Measurements from ENCODE around the gene GDF3. TPM values are rescaled to one million over a fixed set of nuclear protein-coding genes. Genes with fewer than 3 reads are reported as not detected.
"Not testable (repeated sequence)": the region's sequence is repeated elsewhere in the genome, so short reads cannot be mapped to it uniquely, and the experiment has no call there.

The GDF3 gene
- total and polyA plus RNA-seq, 9 donors: 0.23 to 1.0 (median 0.30) TPM; not detected in 3

- WGBS, 3 donors: 25 to 32% (median 27%) methylated on average over 8 of the region's 8 CpGs
- Histone ChIP-seq H3K4me3 (no peak overlapping the region), H3K36me3 (no peaks in the 10 kb centered on the region), H3K9me3 (no peaks in the 10 kb centered on the region), H3K4me1 (ENCODE audit: insufficient read depth) (no peaks in the 10 kb centered on the region), H3K27me3 (no peaks in the 10 kb centered on the region), H3K27ac (no peak overlapping the region)
- DNase-seq: no peak
- intact Hi-C loops (cut with DNase I): no loop called here
- TF ChIP-seq POLR2A (IDR thresholded peaks at IDR 0.05) (no peak), CTCF (IDR thresholded peaks at IDR 0.05) (peak in 2 of 3 donors; percentile 20 to 48)
These were observed 50.0 kb downstream of the GDF3 start for GRCh38 chr12:7645395-7646177.

GRCh38 chr12:7642876-7643309, 52.7 kb downstream of the GDF3 start:
- no peak overlapping the region for H3K27ac ChIP-seq
- 47 to 59% (median 52%) methylated on average over 8 of the region's 8 CpGs for WGBS, 3 donors
- H3K9me3 ChIP-seq: no peaks in the 10 kb centered on the region
- H3K27me3 ChIP-seq: no peaks in the 10 kb centered on the region
- intact Hi-C loops (cut with DNase I): no loop called here
- DNase-seq: no peak
- no peaks in the 10 kb centered on the region for H3K36me3 ChIP-seq
- H3K4me3 ChIP-seq: no peak overlapping the region
- TF ChIP-seq CTCF (IDR thresholded peaks at IDR 0.05): no peak
- H3K4me1 ChIP-seq (ENCODE audit: insufficient read depth): no peaks in the 10 kb centered on the region

GRCh38 chr12:7642287-7642686, 53.3 kb downstream of the GDF3 start:
- no peaks in the 10 kb centered on the region for H3K27me3 ChIP-seq
- H3K9me3 ChIP-seq: no peaks in the 10 kb centered on the region
- intact Hi-C loops (cut with DNase I): no loop called here
- H3K36me3 ChIP-seq: no peaks in the 10 kb centered on the region
- no peaks in the 10 kb centered on the region for H3K4me1 ChIP-seq (ENCODE audit: insufficient read depth)
- WGBS, 3 donors: 31 to 71% (median 66%) methylated on average over 1 of the region's 1 CpG
- no peak for DNase-seq
- no peak for TF ChIP-seq CTCF (IDR thresholded peaks at IDR 0.05)
- no peak for TF ChIP-seq EP300 (IDR thresholded peaks at IDR 0.05)
- no peak for TF ChIP-seq POLR2A (IDR thresholded peaks at IDR 0.05)
- H3K4me3 ChIP-seq: no peak overlapping the region
- no peak overlapping the region for H3K27ac ChIP-seq

GRCh38 chr12:7640123-7640995, 55.2 kb downstream of the GDF3 start:
- DNase-seq: peak in 1 of 5 donors; percentile 46

More at GRCh38 chr12:7640123-7640995, 55.2 kb downstream of the GDF3 start:
- H3K9me3 ChIP-seq; H3K4me1 ChIP-seq (ENCODE audit: insufficient read depth); H3K36me3 ChIP-seq; H3K27ac ChIP-seq; intact Hi-C loops (cut with DNase I); H3K27me3 ChIP-seq: not testable (repeated sequence)
- 57 to 74% (median 58%) methylated on average over 40 of the region's 40 CpGs for WGBS, 3 donors
- H3K4me3 ChIP-seq: peak overlapping the region; percentile 27

Other genes with a start within 250 kb of the GDF3 start
- 100 to 1,000 TPM in 2 of 7 donors, 10 to 100 TPM in 5; 15.2 to 203 (median 58.2) TPM for gene CD163, start 192.0 kb downstream of the GDF3 start, total RNA-seq
- 10 to 100 TPM; 33.5 to 83.8 TPM for gene CD163, start 192.0 kb downstream of the GDF3 start, polyA plus RNA-seq
- not detected for gene APOBEC1, start 29.9 kb downstream of the GDF3 start, total RNA-seq
- gene APOBEC1, start 29.9 kb downstream of the GDF3 start, polyA plus RNA-seq: not detected
- not detected for gene DPPA3, start 15.7 kb upstream of the GDF3 start, total RNA-seq
- gene DPPA3, start 15.7 kb upstream of the GDF3 start, polyA plus RNA-seq: 1 to 10 TPM in 1 of 2 donors, not detected in 1; 1.3 TPM
- gene CLEC4C, start 51.6 kb upstream of the GDF3 start, total RNA-seq: not detected
- gene CLEC4C, start 51.6 kb upstream of the GDF3 start, polyA plus RNA-seq: under 1 TPM; 0.12 to 0.47 TPM
- not detected for gene NANOGNB, start 69.4 kb upstream of the GDF3 start, total RNA-seq
- not detected for gene NANOGNB, start 69.4 kb upstream of the GDF3 start, polyA plus RNA-seq
- gene NANOG, start 93.6 kb upstream of the GDF3 start, total RNA-seq: under 1 TPM in 5 of 7 donors, not detected in 2; under 0.01 to 0.62 (median 0.28) TPM
- gene NANOG, start 93.6 kb upstream of the GDF3 start, polyA plus RNA-seq: under 1 TPM in 1 of 2 donors, not detected in 1; 0.01 TPM
- 1 to 10 TPM in 6 of 7 donors, under 1 TPM in 1; 0.46 to 4.4 (median 2.2) TPM for gene SLC2A14, start 177.1 kb upstream of the GDF3 start, total RNA-seq
- 10 to 100 TPM in 1 of 2 donors, 1 to 10 TPM in 1; 1.1 to 12.7 TPM for gene SLC2A14, start 177.1 kb upstream of the GDF3 start, polyA plus RNA-seq
- 100 to 1,000 TPM in 1 of 7 donors, 10 to 100 TPM in 6; 24.0 to 100 (median 34.8) TPM for gene SLC2A3, start 240.4 kb upstream of the GDF3 start, total RNA-seq
- 10 to 100 TPM; 14.1 to 25.5 TPM for gene SLC2A3, start 240.4 kb upstream of the GDF3 start, polyA plus RNA-seq

All from ovary (tissue), 9 donors.